ENCODE results near the gene RAPGEF1. TPM values are rescaled to one million over a fixed set of nuclear protein-coding genes. Genes with fewer than 3 reads are reported as not detected.
A peak's percentile ranks its signal among the peaks of the same experiment; 100 is the strongest.

Gene RAPGEF1
- total RNA-seq, 1 donor from 2014 or later, result 144 TPM

- Histone ChIP-seq H3K27me3 (no peaks in the 10 kb centered on the region), H3K36me3 (peaks cover 73% of the 10 kb centered on the region), H3K27ac (no peak overlapping the region), H3K9me3 (no peaks in the 10 kb centered on the region), H3K4me3 (no peak overlapping the region), H3K4me1 (peaks cover 7% of the 10 kb centered on the region)
- no peak for DNase-seq
- intact Hi-C loops (cut with DNase I), result no loop called here
- TF ChIP-seq, protein P1, sequence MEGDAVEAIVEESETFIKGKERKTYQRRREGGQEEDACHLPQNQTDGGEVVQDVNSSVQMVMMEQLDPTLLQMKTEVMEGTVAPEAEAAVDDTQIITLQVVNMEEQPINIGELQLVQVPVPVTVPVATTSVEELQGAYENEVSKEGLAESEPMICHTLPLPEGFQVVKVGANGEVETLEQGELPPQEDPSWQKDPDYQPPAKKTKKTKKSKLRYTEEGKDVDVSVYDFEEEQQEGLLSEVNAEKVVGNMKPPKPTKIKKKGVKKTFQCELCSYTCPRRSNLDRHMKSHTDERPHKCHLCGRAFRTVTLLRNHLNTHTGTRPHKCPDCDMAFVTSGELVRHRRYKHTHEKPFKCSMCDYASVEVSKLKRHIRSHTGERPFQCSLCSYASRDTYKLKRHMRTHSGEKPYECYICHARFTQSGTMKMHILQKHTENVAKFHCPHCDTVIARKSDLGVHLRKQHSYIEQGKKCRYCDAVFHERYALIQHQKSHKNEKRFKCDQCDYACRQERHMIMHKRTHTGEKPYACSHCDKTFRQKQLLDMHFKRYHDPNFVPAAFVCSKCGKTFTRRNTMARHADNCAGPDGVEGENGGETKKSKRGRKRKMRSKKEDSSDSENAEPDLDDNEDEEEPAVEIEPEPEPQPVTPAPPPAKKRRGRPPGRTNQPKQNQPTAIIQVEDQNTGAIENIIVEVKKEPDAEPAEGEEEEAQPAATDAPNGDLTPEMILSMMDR (IDR thresholded peaks at IDR 0.05), result no peak
- no peak for ATAC-seq
Measured at GRCh38 chr9:131587906-131588305, 152.0 kb downstream of the RAPGEF1 start.

DNA sequence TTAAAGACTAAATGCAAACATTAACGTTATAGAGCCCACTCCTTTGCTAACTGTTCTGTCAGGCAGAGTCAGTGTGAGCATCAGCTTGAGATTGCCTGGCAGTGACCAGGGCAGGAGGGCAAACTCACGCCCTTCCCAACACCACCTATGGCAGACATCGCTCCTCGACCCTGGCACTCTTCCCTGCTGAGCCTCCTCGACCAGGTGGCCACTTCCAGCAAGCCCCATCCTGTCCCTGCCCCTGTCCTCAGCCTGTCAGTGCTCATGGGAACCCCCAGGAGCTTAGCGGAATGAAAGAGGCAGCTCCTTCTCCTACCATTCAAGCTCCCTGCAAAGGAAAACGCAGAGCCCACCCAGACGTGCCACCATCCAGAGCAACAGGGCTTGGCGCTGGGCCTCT lies 152.5 kb downstream of the RAPGEF1 start:
- no peak for ATAC-seq
- H3K9me3 ChIP-seq, result no peaks in the 10 kb centered on the region
- H3K27me3 ChIP-seq, result no peaks in the 10 kb centered on the region
- H3K27ac ChIP-seq, result no peak overlapping the region
- intact Hi-C loops (cut with DNase I), result no loop called here
- TF ChIP-seq, protein P1 (IDR thresholded peaks at IDR 0.05), result no peak
- DNase-seq, result no peak
- peaks cover 79% of the 10 kb centered on the region for H3K36me3 ChIP-seq
- no peak overlapping the region for H3K4me3 ChIP-seq
- H3K4me1 ChIP-seq, result peaks cover 7% of the 10 kb centered on the region

DNA sequence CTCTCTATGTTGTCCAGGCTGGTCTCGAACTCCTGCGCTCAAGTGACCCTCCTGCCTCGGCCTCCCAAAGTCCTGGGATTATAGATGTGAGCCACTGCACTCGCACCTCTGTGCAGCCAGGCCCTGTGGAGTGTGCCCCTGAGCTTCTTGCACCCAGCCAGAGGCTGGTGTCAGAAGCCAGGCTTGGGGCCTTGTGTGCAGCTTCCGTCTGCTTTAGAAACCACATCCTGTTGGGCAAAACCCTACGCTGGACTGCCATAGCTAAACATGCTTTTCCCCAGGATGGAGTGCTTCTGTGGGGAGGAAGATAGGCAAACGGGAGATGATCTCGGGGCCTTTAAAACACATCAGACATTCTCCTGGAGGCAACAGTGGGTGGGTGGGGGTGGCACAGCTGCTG lies 154.5 kb downstream of the RAPGEF1 start:
- H3K4me3 ChIP-seq, result no peak overlapping the region
- no peaks in the 10 kb centered on the region for H3K27me3 ChIP-seq
- no peaks in the 10 kb centered on the region for H3K9me3 ChIP-seq
- H3K36me3 ChIP-seq, result peaks cover 82% of the 10 kb centered on the region
- intact Hi-C loops (cut with DNase I), result no loop called here
- DNase-seq (no peak), ATAC-seq (peak; percentile 78)
- no peak overlapping the region for H3K27ac ChIP-seq
- TF ChIP-seq, protein P1 (IDR thresholded peaks at IDR 0.05), result no peak
- peaks cover 3% of the 10 kb centered on the region for H3K4me1 ChIP-seq

DNA sequence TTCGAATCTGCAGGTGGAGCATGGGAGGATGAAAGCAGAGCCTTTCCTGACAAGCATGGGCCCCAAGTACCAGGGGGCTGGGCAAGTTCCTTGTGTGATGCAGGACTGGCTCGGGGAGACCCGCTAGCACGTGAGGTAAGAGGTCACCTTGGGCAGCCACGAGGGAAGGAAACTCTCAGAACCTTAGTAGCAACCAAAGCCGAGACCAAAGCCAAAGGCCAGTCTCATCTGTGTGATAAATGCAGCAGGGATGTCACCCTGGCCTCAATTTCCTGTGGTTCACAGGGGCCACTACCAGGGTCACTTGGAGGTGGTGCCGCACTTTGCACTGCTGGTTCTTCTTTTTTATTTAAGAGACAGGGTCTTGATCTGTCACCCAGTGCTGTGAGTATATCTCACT lies 155.0 kb downstream of the RAPGEF1 start:
- Histone ChIP-seq H3K27ac (peak overlapping the region; percentile 32), H3K36me3 (peaks cover 82% of the 10 kb centered on the region), H3K9me3 (no peaks in the 10 kb centered on the region), H3K4me1 (peaks cover 3% of the 10 kb centered on the region), H3K27me3 (no peaks in the 10 kb centered on the region), H3K4me3 (no peak overlapping the region)
- ATAC-seq (no peak), DNase-seq (no peak)
- TF ChIP-seq, protein P1 (IDR thresholded peaks at IDR 0.05), result no peak
- intact Hi-C loops (cut with DNase I), result no loop called here

DNA sequence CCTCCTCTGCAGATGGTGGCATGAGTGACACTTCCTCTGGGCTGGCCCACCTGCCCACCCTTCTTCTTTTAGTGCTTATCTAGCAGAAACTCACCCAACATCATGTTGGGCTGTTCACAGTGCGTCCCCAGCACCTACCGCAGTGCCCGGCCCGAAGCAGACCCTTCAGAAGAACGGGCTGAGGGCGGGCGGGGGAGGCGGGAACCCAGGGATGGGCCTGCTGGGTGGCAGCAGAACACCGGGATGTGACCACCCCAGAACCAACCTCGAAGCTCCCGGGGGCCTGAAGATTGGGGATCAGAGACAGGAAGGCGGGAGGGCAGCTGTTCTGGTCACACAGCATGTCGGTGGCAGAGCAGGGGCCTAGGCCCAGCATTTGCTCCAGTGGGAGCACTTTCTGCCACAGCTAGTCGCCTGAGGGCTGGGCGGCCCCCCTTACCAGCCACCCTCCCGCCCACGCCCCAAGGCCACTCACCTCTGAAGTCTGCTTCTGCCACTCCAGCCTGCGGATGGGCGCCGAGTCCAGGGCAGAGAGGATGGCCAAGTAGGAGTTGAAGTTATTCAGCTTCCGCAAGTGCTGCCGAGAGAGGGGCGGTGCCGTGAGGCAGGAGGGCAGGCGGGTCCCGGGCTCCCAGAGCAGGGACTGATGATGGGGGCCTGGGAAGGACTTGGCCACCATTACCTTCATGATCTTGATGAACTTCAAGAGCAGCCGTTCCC lies 155.9 kb downstream of the RAPGEF1 start:
- no peaks in the 10 kb centered on the region for H3K27me3 ChIP-seq
- TF ChIP-seq, protein P1 (IDR thresholded peaks at IDR 0.05), result no peak
- H3K36me3 ChIP-seq, result peaks cover 82% of the 10 kb centered on the region
- DNase-seq, result no peak
- intact Hi-C loops (cut with DNase I), result no loop called here
- peaks cover 3% of the 10 kb centered on the region for H3K4me1 ChIP-seq
- no peak for ATAC-seq
- H3K4me3 ChIP-seq, result no peak overlapping the region
- peak overlapping the region; percentile 32 for H3K27ac ChIP-seq
- no peaks in the 10 kb centered on the region for H3K9me3 ChIP-seq

- DNase-seq (no peak), ATAC-seq (no peak)
- peaks cover 3% of the 10 kb centered on the region for H3K4me1 ChIP-seq
- H3K4me3 ChIP-seq, result no peak overlapping the region
- peaks cover 82% of the 10 kb centered on the region for H3K36me3 ChIP-seq
- no peak overlapping the region for H3K27ac ChIP-seq
- no peaks in the 10 kb centered on the region for H3K27me3 ChIP-seq
- intact Hi-C loops (cut with DNase I), result no loop called here
- no peaks in the 10 kb centered on the region for H3K9me3 ChIP-seq
- TF ChIP-seq, protein P1 (IDR thresholded peaks at IDR 0.05), result no peak
Measured at GRCh38 chr9:131583337-131583645, 156.6 kb downstream of the RAPGEF1 start.

Measured in upper lobe of right lung (tissue), 1 donor.